ENCODE results near the gene INAFM2. TPM values are rescaled to one million over a fixed set of nuclear protein-coding genes. Genes with fewer than 3 reads are reported as not detected.

The INAFM2 gene
- total RNA-seq, 6 experiments from 2014 or later = 19.6 to 32.8 (median 23.4) TPM

DNA sequence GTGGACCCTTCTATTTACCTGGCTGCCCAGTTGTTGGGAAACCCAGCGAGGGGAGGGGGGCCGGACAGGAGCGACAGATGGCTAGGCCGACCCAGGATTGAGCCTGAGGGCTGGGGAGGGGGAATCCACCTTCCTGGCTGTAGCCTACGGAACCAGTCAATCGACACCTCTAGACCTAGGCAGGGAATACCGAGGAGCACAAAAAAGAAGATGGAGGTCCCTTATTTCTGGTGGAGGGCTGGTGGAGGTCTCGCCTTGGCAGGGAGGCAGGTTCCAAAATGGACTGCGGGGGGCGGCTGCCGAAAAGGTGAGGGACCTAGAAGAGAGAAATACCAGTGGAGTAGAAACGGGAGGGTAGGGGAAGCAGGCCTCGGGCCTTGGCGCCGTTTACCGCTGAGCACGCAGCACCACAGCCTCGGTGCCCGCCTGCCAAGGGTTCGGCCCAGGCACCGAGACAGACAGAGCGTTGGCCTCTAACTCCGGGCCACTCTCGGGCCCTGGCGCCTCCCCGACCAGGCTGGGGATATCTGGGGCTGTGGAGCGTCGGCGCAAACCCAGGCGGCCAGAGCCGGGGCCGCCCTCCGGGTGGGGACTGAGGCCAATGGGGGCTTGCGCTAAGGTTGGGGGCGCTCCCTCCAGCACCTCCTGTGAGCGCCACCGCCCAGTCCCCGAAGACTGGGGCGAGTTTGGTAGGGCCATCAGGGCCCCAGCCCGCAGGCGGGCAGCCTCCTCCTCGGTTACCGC, 42.3 kb upstream of the INAFM2 start:
- Mint-ChIP-seq H3K36me3 (ENCODE audit: low read depth) (no peaks in the 10 kb centered on the region), H3K27ac (no peak overlapping the region), H3K27me3 (ENCODE audit: insufficient read depth) (peaks cover 44% of the 10 kb centered on the region), H3K4me3 (no peak overlapping the region), H3K9me3 (no peaks in the 10 kb centered on the region), H3K4me1 (ENCODE audit: low read depth) (peaks cover 13% of the 10 kb centered on the region)
- TF ChIP-seq, protein P1, sequence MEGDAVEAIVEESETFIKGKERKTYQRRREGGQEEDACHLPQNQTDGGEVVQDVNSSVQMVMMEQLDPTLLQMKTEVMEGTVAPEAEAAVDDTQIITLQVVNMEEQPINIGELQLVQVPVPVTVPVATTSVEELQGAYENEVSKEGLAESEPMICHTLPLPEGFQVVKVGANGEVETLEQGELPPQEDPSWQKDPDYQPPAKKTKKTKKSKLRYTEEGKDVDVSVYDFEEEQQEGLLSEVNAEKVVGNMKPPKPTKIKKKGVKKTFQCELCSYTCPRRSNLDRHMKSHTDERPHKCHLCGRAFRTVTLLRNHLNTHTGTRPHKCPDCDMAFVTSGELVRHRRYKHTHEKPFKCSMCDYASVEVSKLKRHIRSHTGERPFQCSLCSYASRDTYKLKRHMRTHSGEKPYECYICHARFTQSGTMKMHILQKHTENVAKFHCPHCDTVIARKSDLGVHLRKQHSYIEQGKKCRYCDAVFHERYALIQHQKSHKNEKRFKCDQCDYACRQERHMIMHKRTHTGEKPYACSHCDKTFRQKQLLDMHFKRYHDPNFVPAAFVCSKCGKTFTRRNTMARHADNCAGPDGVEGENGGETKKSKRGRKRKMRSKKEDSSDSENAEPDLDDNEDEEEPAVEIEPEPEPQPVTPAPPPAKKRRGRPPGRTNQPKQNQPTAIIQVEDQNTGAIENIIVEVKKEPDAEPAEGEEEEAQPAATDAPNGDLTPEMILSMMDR (IDR thresholded peaks at IDR 0.05) = no peak
- no peak for DNase-seq

DNA sequence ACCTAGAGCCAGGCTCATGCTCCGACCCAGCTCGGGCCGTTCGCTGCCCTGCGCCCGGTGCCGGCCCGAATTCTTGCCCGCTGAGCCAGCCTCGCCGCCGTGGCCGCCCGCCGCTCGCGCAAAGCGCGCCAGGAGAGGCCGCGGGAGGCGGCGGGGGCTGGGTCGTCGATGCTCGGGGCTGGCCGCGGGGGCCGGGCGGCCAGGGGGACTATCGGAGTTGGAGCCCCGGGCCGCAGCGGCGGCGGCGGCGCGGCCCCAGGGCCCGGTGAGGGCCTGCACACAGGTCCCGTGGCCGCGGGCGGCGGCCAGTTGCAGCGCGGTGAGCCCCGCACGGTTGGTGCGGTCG, 41.7 kb upstream of the INAFM2 start:
- H3K9me3 Mint-ChIP-seq = no peaks in the 10 kb centered on the region
- no peaks in the 10 kb centered on the region for H3K36me3 Mint-ChIP-seq (ENCODE audit: low read depth)
- H3K27me3 Mint-ChIP-seq (ENCODE audit: insufficient read depth) = peaks cover 43% of the 10 kb centered on the region
- peaks cover 13% of the 10 kb centered on the region for H3K4me1 Mint-ChIP-seq (ENCODE audit: low read depth)
- DNase-seq = no peak
- H3K27ac Mint-ChIP-seq = no peak overlapping the region
- TF ChIP-seq, protein P1 (IDR thresholded peaks at IDR 0.05) = no peak
- H3K4me3 Mint-ChIP-seq = no peak overlapping the region

DNA sequence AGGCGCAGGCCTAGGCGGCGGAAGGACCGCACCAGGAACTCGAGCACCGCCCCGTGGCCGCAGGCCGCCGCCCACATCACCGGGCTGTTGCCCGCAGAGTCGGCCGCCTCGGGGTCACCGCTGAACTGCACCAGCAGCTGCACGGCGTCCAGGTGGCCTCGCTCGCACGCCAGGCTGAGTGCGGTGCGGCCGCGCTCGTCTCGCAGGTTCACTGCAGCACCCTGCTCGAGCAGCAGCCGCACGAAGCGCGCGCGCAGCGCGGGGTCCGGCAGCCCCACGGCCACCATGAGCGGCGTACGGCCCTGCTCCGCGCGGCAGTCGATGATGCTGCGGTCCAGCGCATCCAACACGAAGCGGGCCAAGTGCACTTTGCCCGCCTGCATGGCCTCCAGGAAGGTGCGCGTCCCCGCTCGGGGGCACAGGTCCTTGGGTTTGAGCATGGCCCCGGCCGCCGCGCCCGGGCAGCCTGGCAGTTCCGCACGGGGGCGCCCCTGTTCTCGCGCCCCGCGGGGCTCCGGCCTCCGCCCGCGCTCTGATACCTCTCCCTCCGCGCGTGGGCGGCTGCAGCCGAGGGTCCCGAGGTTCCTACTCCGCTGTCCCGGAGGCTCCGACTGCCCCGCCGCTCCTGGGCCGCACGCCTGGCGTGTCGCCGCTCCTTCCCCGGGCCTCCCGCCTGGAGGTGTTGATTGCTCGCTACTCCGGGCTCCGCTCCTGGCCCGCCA, 41.2 kb upstream of the INAFM2 start:
- Mint-ChIP-seq H3K4me3 (no peak overlapping the region), H3K36me3 (ENCODE audit: low read depth) (no peaks in the 10 kb centered on the region), H3K4me1 (ENCODE audit: low read depth) (peaks cover 13% of the 10 kb centered on the region), H3K27me3 (ENCODE audit: insufficient read depth) (peaks cover 43% of the 10 kb centered on the region), H3K27ac (no peak overlapping the region), H3K9me3 (no peaks in the 10 kb centered on the region)
- TF ChIP-seq, protein P1 (IDR thresholded peaks at IDR 0.05) = peak; percentile 62
- DNase-seq = no peak

DNA sequence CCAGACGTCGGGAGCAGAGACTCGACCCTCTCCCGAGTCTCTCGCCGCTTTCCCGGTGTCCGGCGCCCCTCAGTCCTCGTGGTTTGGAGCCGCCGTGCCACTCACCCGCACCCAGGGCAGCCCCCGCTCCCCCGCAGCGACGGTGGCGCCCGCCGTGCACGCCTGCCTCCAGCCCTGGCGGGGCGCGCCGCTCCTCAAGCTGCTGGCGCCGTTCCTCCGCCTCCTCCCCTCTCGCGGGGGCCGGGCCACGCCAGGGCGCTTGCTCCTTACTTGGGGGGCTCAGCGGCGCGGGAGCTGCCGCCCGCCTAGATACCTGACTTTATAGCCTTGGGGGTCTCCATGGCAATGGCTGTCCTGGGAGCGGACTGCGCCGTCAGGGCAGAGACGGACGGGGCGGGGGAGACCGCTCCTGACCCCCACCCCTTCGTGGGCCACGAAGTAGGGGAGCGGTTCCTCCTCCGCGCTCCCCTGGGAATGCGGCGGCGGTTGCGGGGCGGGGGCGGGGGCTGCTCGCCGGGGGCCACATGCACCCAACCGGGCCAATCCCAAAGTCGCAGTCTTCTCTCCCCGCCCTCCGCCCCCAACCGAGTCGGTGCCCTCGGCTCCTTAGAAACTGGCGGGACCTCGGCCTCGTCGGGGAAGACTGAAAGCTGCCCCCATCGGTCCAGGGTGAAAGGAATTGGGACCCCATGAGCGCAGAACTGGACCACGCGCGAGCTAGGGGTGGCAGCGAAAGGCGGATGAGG, 40.5 kb upstream of the INAFM2 start, which contains the start of gene ANKRD63:
TSS of gene ANKRD63 (minus strand) at position 196 of the 746 bp plus-strand sequence. CDS start 478 bp downstream, outside the sequence.
- Mint-ChIP-seq H3K4me1 (ENCODE audit: low read depth) (peaks cover 13% of the 10 kb centered on the region), H3K4me3 (no peak within 1 kb of the TSS), H3K27ac (no peak within 1 kb of the TSS), H3K27me3 (ENCODE audit: insufficient read depth) (peaks cover 44% of the 10 kb centered on the region), H3K36me3 (ENCODE audit: low read depth) (no peaks in the 10 kb centered on the region), H3K9me3 (no peaks in the 10 kb centered on the region)
- no peak for DNase-seq
- TF ChIP-seq, protein P1 (IDR thresholded peaks at IDR 0.05) = no peak

DNA sequence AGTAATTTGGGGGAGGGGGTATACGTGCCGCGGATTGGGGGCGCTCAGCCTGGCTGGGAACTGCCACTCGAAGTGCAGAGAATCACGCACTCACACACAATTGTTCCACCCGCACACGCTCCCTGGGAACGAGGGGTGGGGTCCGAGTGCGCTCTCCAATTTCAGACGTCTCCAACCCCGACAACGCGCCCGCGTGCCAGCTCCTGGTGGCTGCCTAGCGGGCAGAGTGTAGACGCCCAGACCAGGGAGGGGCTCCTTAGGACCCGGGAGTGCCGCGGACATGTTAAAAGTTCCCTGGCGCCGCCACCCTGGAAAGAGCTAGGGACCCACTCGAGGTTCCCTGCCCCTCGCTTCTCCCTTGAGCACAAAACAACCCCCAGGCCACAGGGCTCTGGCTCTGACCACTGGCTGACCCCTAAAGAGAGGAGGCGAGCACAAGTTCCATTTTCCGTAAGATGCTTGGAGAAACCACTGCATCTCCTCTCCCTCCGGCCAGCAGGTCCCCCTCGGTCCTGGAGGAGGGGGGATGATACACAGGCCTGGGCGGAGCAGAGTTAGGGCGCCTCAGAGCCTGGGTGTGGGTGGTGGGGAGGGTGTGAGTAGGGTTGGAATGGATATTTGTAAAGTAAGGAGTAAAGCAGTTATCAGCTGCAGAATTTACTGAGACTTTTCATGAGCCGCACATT, 39.7 kb upstream of the INAFM2 start:
- H3K4me1 Mint-ChIP-seq (ENCODE audit: low read depth) = peaks cover 13% of the 10 kb centered on the region
- no peak overlapping the region for H3K4me3 Mint-ChIP-seq
- TF ChIP-seq, protein P1 (IDR thresholded peaks at IDR 0.05) = no peak
- no peaks in the 10 kb centered on the region for H3K9me3 Mint-ChIP-seq
- H3K27ac Mint-ChIP-seq = no peak overlapping the region
- H3K36me3 Mint-ChIP-seq (ENCODE audit: low read depth) = no peaks in the 10 kb centered on the region
- no peak for DNase-seq
- peaks cover 40% of the 10 kb centered on the region for H3K27me3 Mint-ChIP-seq (ENCODE audit: insufficient read depth)

Measured in HFFc6 (cell line).